NOMO-1 treated with dmso at 0.1 percent for 144 hours (cell line): ENCODE measurements around the gene ATP5PB.
A peak's percentile ranks its signal among the peaks of the same experiment; 100 is the strongest.

ENCODE experiments used
- DNase-seq: peaks from one replicate; lab custom pipeline; 2025; ENCODE audit not compliant: unreplicated experiment; lab: John Stamatoyannopoulos, UW

ATP5PB gene

GRCh38 chr1:111448918-111449702 is at the start of gene ATP5PB, which contains the start of gene WDR77:
Gene ATP5PB (plus strand): TSS chr1:111449464. CDS start chr1:111449542, 78 bp downstream.
Gene WDR77 (minus strand): TSS chr1:111449256. CDS start chr1:111449169, 87 bp downstream.
- DNase-seq, result peak; percentile 99

GRCh38 chr1:111399792-111400610 is 49.3 kb upstream of the ATP5PB start:
- DNase-seq, result no peak

GRCh38 chr1:111402083-111402482 is 47.2 kb upstream of the ATP5PB start:
- no peak for DNase-seq

GRCh38 chr1:111404588-111404987 is 44.7 kb upstream of the ATP5PB start:
- no peak for DNase-seq

- no peak for DNase-seq
These were observed 42.9 kb upstream of the ATP5PB start for GRCh38 chr1:111406321-111406768.

GRCh38 chr1:111407301-111407700 is 42.0 kb upstream of the ATP5PB start:
- no peak for DNase-seq

- DNase-seq, result no peak
These were observed 36.4 kb upstream of the ATP5PB start for GRCh38 chr1:111412839-111413238.

- DNase-seq, result no peak
These were observed 34.5 kb upstream of the ATP5PB start for GRCh38 chr1:111414756-111415155.

- no peak for DNase-seq
These were observed 33.8 kb upstream of the ATP5PB start for GRCh38 chr1:111415461-111415860.

GRCh38 chr1:111417755-111418154 is 31.5 kb upstream of the ATP5PB start:
- no peak for DNase-seq

- DNase-seq, result no peak
These were observed 30.2 kb upstream of the ATP5PB start for GRCh38 chr1:111419037-111419436.

GRCh38 chr1:111420377-111420776 is 28.9 kb upstream of the ATP5PB start:
- no peak for DNase-seq

GRCh38 chr1:111422546-111423391 is 26.5 kb upstream of the ATP5PB start:
- DNase-seq, result no peak

- no peak for DNase-seq
These were observed 25.0 kb upstream of the ATP5PB start for GRCh38 chr1:111424281-111424680.

GRCh38 chr1:111436726-111437125 is 12.5 kb upstream of the ATP5PB start:
- no peak for DNase-seq

- DNase-seq, result no peak
These were observed 9.6 kb upstream of the ATP5PB start for GRCh38 chr1:111439461-111440351.

- no peak for DNase-seq
These were observed 7.6 kb upstream of the ATP5PB start for GRCh38 chr1:111441573-111442192.

- DNase-seq, result no peak
These were observed 6.8 kb upstream of the ATP5PB start for GRCh38 chr1:111442457-111442856.

- no peak for DNase-seq
These were observed 5.2 kb upstream of the ATP5PB start for GRCh38 chr1:111444031-111444430.

GRCh38 chr1:111446546-111446945 is 2.7 kb upstream of the ATP5PB start:
- DNase-seq, result no peak
